ENCODE results near the gene MEPCE. TPM values are rescaled to one million over a fixed set of nuclear protein-coding genes. Genes with fewer than 3 reads are reported as not detected.

MEPCE gene
- total RNA-seq, 1 donor from 2014 or later, result 18.5 TPM

GRCh38 chr7:100407285-100408180 is 22.1 kb upstream of the MEPCE start:
- peaks cover 3% of the 10 kb centered on the region for H3K9me3 Mint-ChIP-seq (ENCODE audit: unreplicated experiment)
- peak; percentile 72 for TF ChIP-seq CTCF (IDR thresholded peaks at IDR 0.05; ENCODE audit: partially characterized antibody, unreplicated experiment)

GRCh38 chr7:100411101-100411500 is 18.5 kb upstream of the MEPCE start:
- no peaks in the 10 kb centered on the region for H3K4me1 Mint-ChIP-seq (ENCODE audit: low read depth, unreplicated experiment)

More at GRCh38 chr7:100407285-100408180, 22.1 kb upstream of the MEPCE start:
- H3K4me1 Mint-ChIP-seq (ENCODE audit: low read depth, unreplicated experiment), result peaks cover 1% of the 10 kb centered on the region
- H3K27ac Mint-ChIP-seq (ENCODE audit: unreplicated experiment), result no peak overlapping the region
- H3K27me3 Mint-ChIP-seq (ENCODE audit: unreplicated experiment), result peaks cover 3% of the 10 kb centered on the region
- H3K36me3 Mint-ChIP-seq (ENCODE audit: unreplicated experiment), result no peaks in the 10 kb centered on the region
- no peak overlapping the region for H3K4me3 Mint-ChIP-seq (ENCODE audit: unreplicated experiment)
- no peak for DNase-seq

GRCh38 chr7:100413346-100413745 is 16.3 kb upstream of the MEPCE start:
- peaks cover 1% of the 10 kb centered on the region for H3K9me3 Mint-ChIP-seq (ENCODE audit: unreplicated experiment)
- DNase-seq, result no peak
- no peak for TF ChIP-seq CTCF (IDR thresholded peaks at IDR 0.05; ENCODE audit: partially characterized antibody, unreplicated experiment)
- no peaks in the 10 kb centered on the region for H3K36me3 Mint-ChIP-seq (ENCODE audit: unreplicated experiment)
- H3K27me3 Mint-ChIP-seq (ENCODE audit: unreplicated experiment), result peaks cover 2% of the 10 kb centered on the region
- no peak overlapping the region for H3K4me3 Mint-ChIP-seq (ENCODE audit: unreplicated experiment)
- no peak overlapping the region for H3K27ac Mint-ChIP-seq (ENCODE audit: unreplicated experiment)
- no peaks in the 10 kb centered on the region for H3K4me1 Mint-ChIP-seq (ENCODE audit: low read depth, unreplicated experiment)

More at GRCh38 chr7:100411101-100411500, 18.5 kb upstream of the MEPCE start:
- H3K27ac Mint-ChIP-seq (ENCODE audit: unreplicated experiment), result no peak overlapping the region
- no peak for TF ChIP-seq CTCF (IDR thresholded peaks at IDR 0.05; ENCODE audit: partially characterized antibody, unreplicated experiment)
- peaks cover 2% of the 10 kb centered on the region for H3K27me3 Mint-ChIP-seq (ENCODE audit: unreplicated experiment)
- no peaks in the 10 kb centered on the region for H3K36me3 Mint-ChIP-seq (ENCODE audit: unreplicated experiment)
- H3K4me3 Mint-ChIP-seq (ENCODE audit: unreplicated experiment), result no peak overlapping the region
- H3K9me3 Mint-ChIP-seq (ENCODE audit: unreplicated experiment), result peaks cover 3% of the 10 kb centered on the region
- DNase-seq, result no peak

GRCh38 chr7:100413889-100414288 is 15.7 kb upstream of the MEPCE start:
- peaks cover 2% of the 10 kb centered on the region for H3K27me3 Mint-ChIP-seq (ENCODE audit: unreplicated experiment)
- DNase-seq, result no peak
- H3K36me3 Mint-ChIP-seq (ENCODE audit: unreplicated experiment), result no peaks in the 10 kb centered on the region
- peaks cover 1% of the 10 kb centered on the region for H3K9me3 Mint-ChIP-seq (ENCODE audit: unreplicated experiment)
- H3K4me3 Mint-ChIP-seq (ENCODE audit: unreplicated experiment), result no peak overlapping the region
- TF ChIP-seq CTCF (IDR thresholded peaks at IDR 0.05; ENCODE audit: partially characterized antibody, unreplicated experiment), result no peak
- H3K4me1 Mint-ChIP-seq (ENCODE audit: low read depth, unreplicated experiment), result no peaks in the 10 kb centered on the region
- no peak overlapping the region for H3K27ac Mint-ChIP-seq (ENCODE audit: unreplicated experiment)

- H3K4me1 Mint-ChIP-seq (ENCODE audit: low read depth, unreplicated experiment), result no peaks in the 10 kb centered on the region
- H3K27me3 Mint-ChIP-seq (ENCODE audit: unreplicated experiment), result peaks cover 2% of the 10 kb centered on the region
- no peak for TF ChIP-seq CTCF (IDR thresholded peaks at IDR 0.05; ENCODE audit: partially characterized antibody, unreplicated experiment)
- H3K36me3 Mint-ChIP-seq (ENCODE audit: unreplicated experiment), result no peaks in the 10 kb centered on the region
- H3K4me3 Mint-ChIP-seq (ENCODE audit: unreplicated experiment), result no peak overlapping the region
- DNase-seq, result no peak
- H3K27ac Mint-ChIP-seq (ENCODE audit: unreplicated experiment), result no peak overlapping the region
- peaks cover 1% of the 10 kb centered on the region for H3K9me3 Mint-ChIP-seq (ENCODE audit: unreplicated experiment)
Measured at GRCh38 chr7:100415448-100415847, 14.2 kb upstream of the MEPCE start.

All from glutamatergic neuron (in vitro differentiated cells).